Medulla oblongata (tissue), 1 donor: ENCODE results near the gene B3GALNT2.
"Not testable (repeated sequence)": the region's sequence is repeated elsewhere in the genome, so short reads cannot be mapped to it uniquely, and the experiment has no call there.

Source experiments
- DNase-seq: peaks from one replicate; pipeline ENCODE4 v3.0.0-alpha.2; 2015; ENCODE audit errors: extremely low spot score

The B3GALNT2 gene

DNA sequence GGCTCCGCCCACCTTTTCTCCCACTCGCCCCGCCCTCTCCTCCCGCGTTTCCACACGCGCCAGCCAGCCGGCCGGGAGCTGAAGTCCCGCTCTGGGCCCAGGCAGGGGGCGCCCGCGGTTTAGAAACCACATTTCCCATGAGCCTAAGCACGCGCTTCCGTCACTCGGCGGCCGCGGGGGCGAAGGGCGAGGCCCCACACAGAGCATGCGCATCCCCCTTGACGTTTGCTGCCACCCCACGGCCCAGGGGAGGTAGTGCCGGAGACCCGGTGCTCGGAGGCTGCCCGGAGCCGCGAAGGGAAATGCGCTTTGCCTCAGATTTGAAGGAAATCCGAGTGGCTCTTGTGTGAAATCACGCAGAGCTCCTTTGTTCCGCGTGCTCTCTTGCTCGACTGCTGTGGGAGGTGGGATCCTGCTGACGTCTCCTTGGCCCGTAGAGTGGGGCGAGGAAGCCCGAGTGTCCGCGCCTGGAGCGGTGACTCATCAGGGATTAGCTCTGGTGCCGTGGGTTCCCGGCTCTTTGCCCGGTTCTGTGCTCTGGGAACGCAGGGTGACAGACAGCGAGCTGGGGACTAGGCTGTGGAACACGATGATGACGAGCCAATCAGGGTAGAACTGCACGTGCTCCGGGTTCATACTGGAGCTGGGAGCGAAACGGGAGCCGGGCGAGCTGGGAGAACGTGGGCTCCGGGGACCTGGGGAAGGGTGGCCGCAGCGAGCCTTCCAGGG is 406 bp upstream of the B3GALNT2 start:
- peak; percentile 99 for DNase-seq

DNA sequence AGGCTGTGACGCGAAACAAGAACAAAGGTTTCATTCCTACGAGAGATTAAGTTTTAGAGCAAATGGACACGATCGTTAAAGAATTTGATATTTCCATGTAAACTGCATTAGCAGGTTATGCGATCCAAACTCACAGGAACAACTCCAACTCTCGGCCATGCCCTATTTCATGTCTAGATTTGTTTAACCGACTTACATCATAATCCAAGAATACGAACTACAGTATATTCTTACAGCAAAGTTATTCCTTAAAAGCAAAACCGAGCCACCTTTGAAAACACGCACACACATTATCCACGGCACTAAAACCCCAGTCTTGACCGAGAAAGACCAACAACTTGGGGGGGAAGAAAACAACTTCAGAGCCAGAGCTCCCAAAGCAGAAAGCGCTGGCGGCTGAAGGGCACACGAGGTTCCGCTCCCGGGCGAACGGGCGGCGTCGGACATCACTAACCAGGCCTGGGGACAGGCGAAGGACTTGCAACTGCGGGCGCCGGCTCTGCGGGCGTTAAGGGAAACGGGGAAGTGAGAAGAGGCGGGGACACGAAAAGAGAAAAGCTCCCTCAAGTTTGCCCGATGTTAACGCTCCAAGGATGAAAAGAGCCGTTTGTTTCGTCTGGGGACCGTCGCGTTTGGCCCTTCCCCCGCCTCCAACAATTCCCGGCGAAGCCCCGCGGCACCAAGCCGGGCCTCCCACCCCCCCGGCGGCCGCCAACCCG is 690 bp downstream of the B3GALNT2 start:
- peak; percentile 57 for DNase-seq

- DNase-seq = peak; percentile 43
Observed at GRCh38 chr1:235502601-235503402, 1.4 kb downstream of the B3GALNT2 start.

GRCh38 chr1:235500971-235501540 is 3.2 kb downstream of the B3GALNT2 start:
- DNase-seq = no peak

GRCh38 chr1:235495551-235495950 is 8.7 kb downstream of the B3GALNT2 start:
- DNase-seq = no peak

DNA sequence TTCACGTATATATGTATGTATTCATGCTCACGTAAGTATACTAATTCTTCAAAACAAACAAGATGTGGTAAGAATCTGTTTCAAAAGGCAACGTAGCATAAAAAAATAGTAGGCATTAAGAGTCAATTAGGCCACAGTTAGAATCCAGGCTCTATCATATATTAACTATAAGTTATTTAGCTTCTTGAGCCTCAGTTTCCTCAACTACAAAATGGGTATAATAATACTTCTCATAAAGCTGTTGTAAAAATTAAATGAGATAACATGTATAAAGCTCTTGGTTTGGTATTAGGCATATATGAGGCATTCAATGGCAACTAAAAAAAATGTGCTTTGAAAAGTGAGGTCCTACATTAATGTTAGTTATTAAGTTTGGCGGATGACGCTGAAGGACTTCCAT is 9.2 kb downstream of the B3GALNT2 start:
- no peak for DNase-seq

DNA sequence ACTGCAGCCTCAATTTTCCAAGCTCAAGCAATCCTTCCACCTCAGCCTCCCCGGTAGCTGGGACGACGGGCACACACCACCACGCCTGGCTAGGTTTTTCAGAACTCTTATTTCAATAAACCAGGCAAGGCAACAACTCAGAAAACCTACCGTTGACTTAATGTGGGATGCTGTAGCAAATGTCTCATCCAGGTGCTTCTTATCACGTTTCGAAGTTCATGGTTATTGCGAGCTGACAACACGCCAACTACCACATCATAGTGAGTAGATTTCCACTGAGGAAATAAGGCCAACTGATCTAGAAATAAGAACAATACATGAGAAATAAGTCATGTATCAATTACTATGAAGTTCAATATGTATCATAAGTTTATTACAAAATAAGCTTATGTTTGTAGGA is 9.7 kb downstream of the B3GALNT2 start:
- no peak for DNase-seq

GRCh38 chr1:235491644-235492043 is 12.6 kb downstream of the B3GALNT2 start:
- no peak for DNase-seq

DNA sequence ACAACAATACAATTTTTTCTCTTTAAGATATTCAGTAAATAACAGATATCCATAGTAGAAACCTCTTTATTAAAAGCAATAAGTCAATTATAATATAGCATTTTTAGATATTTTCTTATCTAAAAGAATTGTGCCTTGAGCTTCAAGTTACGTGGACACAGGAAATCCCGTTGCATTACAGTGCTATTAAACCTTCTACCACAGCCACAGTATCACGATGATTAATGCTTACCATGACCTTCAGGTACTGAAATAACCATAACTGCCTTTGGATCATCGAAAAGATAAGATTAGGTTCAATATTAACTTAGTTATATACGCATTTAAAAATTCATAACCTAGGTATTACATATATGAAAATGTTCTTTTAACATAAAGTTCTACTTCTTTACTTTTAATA is 17.9 kb downstream of the B3GALNT2 start:
- no peak for DNase-seq

GRCh38 chr1:235485558-235485957 is 18.7 kb downstream of the B3GALNT2 start:
- no peak for DNase-seq

DNA sequence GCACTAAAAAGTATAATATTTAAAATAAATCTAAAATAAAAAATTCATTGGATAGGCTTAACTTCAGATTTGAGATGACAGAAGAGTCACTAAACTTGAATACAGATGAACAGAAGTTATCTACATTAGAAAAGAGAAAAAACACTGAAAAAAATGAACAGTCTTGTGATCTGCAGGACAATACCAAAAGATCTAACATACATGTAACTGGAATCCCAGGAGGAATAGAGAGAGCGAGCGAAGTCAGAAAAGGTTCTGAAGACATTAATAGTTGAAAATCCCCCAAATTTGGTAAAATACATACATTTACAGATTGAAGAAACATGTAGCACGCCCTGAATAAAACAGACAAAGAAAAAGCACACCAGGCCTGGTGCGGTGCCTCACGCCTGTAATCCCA is 21.2 kb downstream of the B3GALNT2 start:
- no peak for DNase-seq

DNA sequence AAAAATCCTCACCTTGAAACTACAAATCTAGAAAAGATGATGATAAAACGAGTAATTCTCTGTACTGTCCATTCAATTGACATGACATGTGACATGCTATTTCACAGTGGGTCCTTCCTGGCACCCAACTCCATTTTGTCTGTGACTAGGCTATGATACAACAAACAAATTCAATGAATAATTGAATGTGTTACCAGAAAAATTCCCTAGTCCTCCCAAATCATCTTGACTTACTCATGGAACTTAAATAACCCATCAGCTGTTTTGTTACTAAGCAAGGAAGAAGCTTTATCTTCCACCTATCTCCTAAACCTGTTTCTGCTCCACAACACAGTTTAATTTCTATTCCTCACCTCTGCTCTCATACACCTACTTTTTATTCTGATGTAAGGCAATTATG is 30.4 kb downstream of the B3GALNT2 start:
- no peak for DNase-seq

- no peak for DNase-seq
Observed at GRCh38 chr1:235470741-235471439, 33.4 kb downstream of the B3GALNT2 start.

DNA sequence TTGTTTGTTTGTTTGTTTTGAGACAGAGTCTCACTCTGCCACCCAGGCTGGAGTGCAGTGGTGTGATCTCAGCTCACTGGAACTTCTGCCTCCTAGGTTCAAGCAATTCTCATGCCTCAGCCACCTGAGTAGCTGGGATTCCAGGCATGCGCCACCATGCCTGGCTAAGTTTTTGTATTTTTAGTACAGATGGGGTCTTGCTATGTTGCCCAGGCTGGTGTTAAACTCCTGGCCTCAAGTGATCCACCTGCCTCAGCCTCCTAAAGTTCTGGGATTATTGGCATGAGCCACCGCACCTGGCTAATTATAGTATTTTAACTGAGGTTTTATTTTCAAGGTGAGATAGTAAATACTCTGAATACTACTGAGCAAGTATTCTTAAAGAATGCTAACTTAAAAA is 34.4 kb downstream of the B3GALNT2 start:
- DNase-seq = not testable (repeated sequence)

DNA sequence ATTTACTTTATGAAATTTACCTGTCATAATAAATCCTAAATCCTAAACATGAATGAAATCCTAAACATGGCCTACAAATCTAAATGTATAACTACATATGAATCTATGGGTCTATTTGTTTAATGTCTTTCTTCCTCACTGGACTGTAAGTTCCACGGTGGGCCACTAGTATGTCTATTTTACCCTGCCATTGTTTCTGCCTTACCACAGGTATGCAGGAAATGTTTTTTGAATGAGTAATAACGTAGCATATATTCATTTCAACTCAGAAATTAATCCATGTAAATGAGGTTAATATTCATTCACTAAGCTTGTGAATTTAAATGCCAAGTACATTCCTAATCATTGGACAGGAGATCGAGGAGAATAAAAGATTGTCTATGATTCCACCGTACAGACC is 35.3 kb downstream of the B3GALNT2 start:
- no peak for DNase-seq

GRCh38 chr1:235468004-235468403 is 36.2 kb downstream of the B3GALNT2 start:
- no peak for DNase-seq

- no peak for DNase-seq
Observed at GRCh38 chr1:235465066-235465465, 39.2 kb downstream of the B3GALNT2 start.

- DNase-seq = not testable (repeated sequence)
Observed at GRCh38 chr1:235462832-235463231, 41.4 kb downstream of the B3GALNT2 start.

GRCh38 chr1:235461954-235462353 is 42.3 kb downstream of the B3GALNT2 start:
- DNase-seq = no peak

- no peak for DNase-seq
Observed at GRCh38 chr1:235460770-235461169, 43.5 kb downstream of the B3GALNT2 start.

DNA sequence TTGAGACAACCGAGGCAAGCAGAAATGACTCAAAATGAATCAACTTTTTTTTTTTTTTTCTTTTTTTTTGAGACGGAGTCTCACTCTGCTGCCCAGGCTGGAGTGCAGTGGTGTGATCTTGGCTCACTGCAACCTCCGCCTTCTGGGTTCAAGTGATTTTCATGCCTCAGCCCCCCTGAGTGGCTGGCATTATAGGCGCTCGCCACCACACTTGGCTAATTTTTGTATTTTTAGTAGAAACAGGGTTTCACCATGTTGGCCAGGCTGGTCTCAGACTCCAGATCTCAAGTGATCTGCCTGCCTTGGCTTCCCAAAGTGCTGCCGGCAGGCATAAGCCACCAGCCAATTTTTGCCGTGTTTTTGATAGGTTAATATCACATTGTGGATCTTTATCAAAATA is 46.4 kb downstream of the B3GALNT2 start:
- DNase-seq = not testable (repeated sequence)

GRCh38 chr1:235455823-235456222 is 48.4 kb downstream of the B3GALNT2 start:
- DNase-seq = no peak
